Measurements from ENCODE around the gene NLRP1. TPM values are rescaled to one million over a fixed set of nuclear protein-coding genes. Genes with fewer than 3 reads are reported as not detected.

The NLRP1 gene
- total RNA-seq, 1 donor from 2014 or later, result 40.3 TPM

GRCh38 chr17:5560361-5560988 is 23.8 kb downstream of the NLRP1 start:
- ATAC-seq, result no peak
- Histone ChIP-seq H3K9me3 (no peaks in the 10 kb centered on the region), H3K4me1 (no peaks in the 10 kb centered on the region), H3K27me3 (ENCODE audit: low read depth) (no peaks in the 10 kb centered on the region), H3K27ac (no peak overlapping the region), H3K36me3 (peaks cover 42% of the 10 kb centered on the region), H3K4me3 (no peak overlapping the region)
- intact Hi-C loops (cut with DNase I), result no loop called here
- no peak for TF ChIP-seq CTCF (IDR thresholded peaks at IDR 0.05)
- DNase-seq, result no peak

- no peak overlapping the region for H3K27ac ChIP-seq
- no peaks in the 10 kb centered on the region for H3K9me3 ChIP-seq
- intact Hi-C loops (cut with DNase I), result no loop called here
- no peak overlapping the region for H3K4me3 ChIP-seq
- no peaks in the 10 kb centered on the region for H3K27me3 ChIP-seq (ENCODE audit: low read depth)
- peaks cover 49% of the 10 kb centered on the region for H3K36me3 ChIP-seq
- no peak for TF ChIP-seq CTCF (IDR thresholded peaks at IDR 0.05)
- no peak for DNase-seq
- ATAC-seq, result no peak
- H3K4me1 ChIP-seq, result no peaks in the 10 kb centered on the region
Observed at GRCh38 chr17:5558815-5559785, 25.2 kb downstream of the NLRP1 start.

GRCh38 chr17:5557990-5558389 is 26.3 kb downstream of the NLRP1 start:
- H3K27me3 ChIP-seq (ENCODE audit: low read depth), result no peaks in the 10 kb centered on the region
- peaks cover 60% of the 10 kb centered on the region for H3K36me3 ChIP-seq
- DNase-seq (no peak), ATAC-seq (no peak)
- no peaks in the 10 kb centered on the region for H3K9me3 ChIP-seq
- H3K4me3 ChIP-seq, result no peak overlapping the region
- H3K27ac ChIP-seq, result no peak overlapping the region
- H3K4me1 ChIP-seq, result no peaks in the 10 kb centered on the region
- intact Hi-C loops (cut with DNase I), result no loop called here
- no peak for TF ChIP-seq CTCF (IDR thresholded peaks at IDR 0.05)

GRCh38 chr17:5557485-5557884 is 26.8 kb downstream of the NLRP1 start:
- DNase-seq (no peak), ATAC-seq (peak; percentile 42 to 43)
- no peaks in the 10 kb centered on the region for H3K27me3 ChIP-seq (ENCODE audit: low read depth)
- H3K4me1 ChIP-seq, result no peaks in the 10 kb centered on the region
- intact Hi-C loops (cut with DNase I), result no loop called here
- no peak for TF ChIP-seq CTCF (IDR thresholded peaks at IDR 0.05)
- no peak overlapping the region for H3K4me3 ChIP-seq
- H3K9me3 ChIP-seq, result no peaks in the 10 kb centered on the region
- H3K36me3 ChIP-seq, result peaks cover 65% of the 10 kb centered on the region
- no peak overlapping the region for H3K27ac ChIP-seq

GRCh38 chr17:5555254-5555653 is 29.1 kb downstream of the NLRP1 start:
- DNase-seq (no peak), ATAC-seq (no peak)
- Histone ChIP-seq H3K27ac (no peak overlapping the region), H3K27me3 (ENCODE audit: low read depth) (no peaks in the 10 kb centered on the region), H3K4me3 (no peak overlapping the region), H3K36me3 (peaks cover 75% of the 10 kb centered on the region), H3K4me1 (no peaks in the 10 kb centered on the region), H3K9me3 (no peaks in the 10 kb centered on the region)
- TF ChIP-seq CTCF (IDR thresholded peaks at IDR 0.05), result no peak
- intact Hi-C loops (cut with DNase I), result no loop called here

All from lower lobe of right lung (tissue), 2 donors.